GM12878 (cell line): ENCODE data around the gene LRP1B.

ENCODE experiments used
- CHD4 ChIP-seq: fragments of 200-600 bp; sonication (generic); IDR thresholded peaks from 2 replicates; pipeline ENCODE4 v1.6.1; 2016; ENCODE audit warnings: mild to moderate bottlenecking
- CTCF ChIP-seq, 3 experiments: IDR thresholded peaks in 2 of 3; conservative IDR thresholded peaks in 1 of 3; 2 replicates each; pipeline ENCODE4 v1.5.1; 2011; ENCODE audit warnings: low read depth in 3 of 3, low read length in 3 of 3, mild to moderate bottlenecking in 3 of 3, control low read depth in 2 of 3, moderate library complexity in 2 of 3, inconsistent platforms in 1 of 3, mixed read lengths in 1 of 3; ENCODE audit not compliant: control insufficient read depth in 2 of 3, insufficient read depth in 1 of 3; ENCODE audit errors: extremely low read depth in 1 of 3
- FOS ChIP-seq: IDR thresholded peaks from 3 replicates; pipeline ENCODE4 v1.6.1; 2011; ENCODE audit warnings: borderline replicate concordance; ENCODE audit not compliant: insufficient read length; ENCODE audit errors: extremely low read depth
- TAF1 ChIP-seq: IDR thresholded peaks from 2 replicates; pipeline ENCODE4 v1.6.1; 2011; ENCODE audit warnings: mild to moderate bottlenecking, low read depth, low read length, borderline replicate concordance
- ZNF217 ChIP-seq: fragments of 450-650 bp; IDR thresholded peaks from 2 replicates; pipeline ENCODE4 v1.6.1; 2017; ENCODE audit warnings: antibody characterized with exemption, mild to moderate bottlenecking

- TF ChIP-seq CTCF (IDR thresholded peaks at IDR 0.05 in 2 of 3, conservative IDR thresholded peaks at IDR 0.05 in 1 of 3; ENCODE audit: control insufficient read depth in 2 of 3, extremely low read depth in 1 of 3, insufficient read depth in 1 of 3, low read depth in 3 of 3, low read length in 3 of 3) (no peak), TAF1 (no peak), FOS (no peak), ZNF217 (no peak), CHD4 (no peak)
Observed at GRCh38 chr2:141506135-141506534, 624.7 kb downstream of the LRP1B start.
